ENCODE data around the gene PCK2. TPM values are rescaled to one million over a fixed set of nuclear protein-coding genes. Genes with fewer than 3 reads are reported as not detected.
A peak's percentile ranks its signal among the peaks of the same experiment; 100 is the strongest.

The PCK2 gene
- total and polyA plus RNA-seq, 2 of the 13 experiments (the other 11 are each of a cell fraction or from before 2014, with no cell fraction given) = 129 to 272 TPM

GRCh38 chr14:24095271-24096068 is 1.4 kb downstream of the PCK2 start (continued):
- peak; percentile 97 for TF ChIP-seq KAT7 (CRISPR knock-in tag; IDR thresholded peaks at IDR 0.05; ENCODE audit: borderline replicate concordance)
- peak; percentile 94; the same call in 1 of the 2 replicates for TF ChIP-seq PRDM4 (CRISPR knock-in tag; IDR thresholded peaks at IDR 0.05; ENCODE audit: borderline replicate concordance)
- TF ChIP-seq MTA1 (CRISPR knock-in tag; IDR thresholded peaks at IDR 0.05; ENCODE audit: borderline replicate concordance) = peak; percentile 82; the same call in 1 of the 2 replicates
- TF ChIP-seq JUNB (CRISPR knock-in tag; IDR thresholded peaks at IDR 0.05; ENCODE audit: borderline replicate concordance) = no peak
- TF ChIP-seq PHF21A (CRISPR knock-in tag; IDR thresholded peaks at IDR 0.05) = no peak
- TF ChIP-seq PTBP1 (IDR thresholded peaks at IDR 0.05; ENCODE audit: low read depth, low read length, poor library complexity, severe bottlenecking) = no peak
- TF ChIP-seq MEIS2 (CRISPR knock-in tag; IDR thresholded peaks at IDR 0.05) = peak; percentile 82
- TF ChIP-seq IRF9 (CRISPR knock-in tag; IDR thresholded peaks at IDR 0.05; ENCODE audit: borderline replicate concordance) = peak; percentile 99
- no peak for TF ChIP-seq FOXA1 (IDR thresholded peaks at IDR 0.05)
- TF ChIP-seq FOXA1 (CRISPR knock-in tag; IDR thresholded peaks at IDR 0.05) = peak; percentile 60
- peak; percentile 98 for TF ChIP-seq ZNF318 (CRISPR knock-in tag; IDR thresholded peaks at IDR 0.05)
- peak; percentile 95; the same call in 2 of the 3 replicates for TF ChIP-seq MXI1 (IDR thresholded peaks at IDR 0.05; ENCODE audit: borderline replicate concordance, low read depth, low read length)
- TF ChIP-seq ZBTB39 (CRISPR knock-in tag; IDR thresholded peaks at IDR 0.05) = no peak
- no peak for TF ChIP-seq TCF7L2 (IDR thresholded peaks at IDR 0.05; ENCODE audit: low read depth, low read length)
